Type B pancreatic cell (in vitro differentiated cells): ENCODE results near the gene SEC14L5. TPM values are rescaled to one million over a fixed set of nuclear protein-coding genes. Genes with fewer than 3 reads are reported as not detected.
"Not testable (repeated sequence)": the region's sequence is repeated elsewhere in the genome, so short reads cannot be mapped to it uniquely, and the experiment has no call there.

Experiments
- DNase-seq: peaks from one replicate; pipeline ENCODE4 v3.0.0; 2021; ENCODE audit warnings: mixed read lengths; ENCODE audit not compliant: unreplicated experiment; ENCODE audit errors: extremely low spot score
- H3K27ac Mint-ChIP-seq: 2 replicates; pipeline ENCODE4 v1.8.0; 2021; ENCODE audit warnings: mild to moderate bottlenecking, mixed read lengths
- H3K27me3 Mint-ChIP-seq: 2 replicates; pipeline ENCODE4 v1.8.0; 2021; ENCODE audit warnings: mixed read lengths
- H3K36me3 Mint-ChIP-seq: 2 replicates; pipeline ENCODE4 v1.8.0; 2021; ENCODE audit warnings: mixed read lengths
- H3K4me1 Mint-ChIP-seq: one replicate; pipeline ENCODE4 v1.8.0; 2021; ENCODE audit warnings: mixed read lengths; ENCODE audit not compliant: unreplicated experiment
- H3K4me3 Mint-ChIP-seq: 2 replicates; pipeline ENCODE4 v1.8.0; 2021; ENCODE audit warnings: mild to moderate bottlenecking, mixed read lengths
- H3K9me3 Mint-ChIP-seq: 2 replicates; pipeline ENCODE4 v1.8.0; 2021; ENCODE audit warnings: mixed read lengths
- total RNA-seq: library from RNA; stranded (reverse); gene quantifications from 2 replicates; pipeline ENCODE4 v1.2.1, GENCODE V29; 2021; ENCODE audit warnings: low replicate concordance
- TF ChIP-seq, protein P1 (sequence below): fragments of 200-600 bp; sonication (generic); conservative IDR thresholded peaks from 2 replicates; pipeline ENCODE4 v1.5.0; 2021; ENCODE audit warnings: antibody characterized with exemption, mild to moderate bottlenecking

The SEC14L5 gene
- total RNA-seq, 1 donor from 2014 or later: 0.92 TPM

DNA sequence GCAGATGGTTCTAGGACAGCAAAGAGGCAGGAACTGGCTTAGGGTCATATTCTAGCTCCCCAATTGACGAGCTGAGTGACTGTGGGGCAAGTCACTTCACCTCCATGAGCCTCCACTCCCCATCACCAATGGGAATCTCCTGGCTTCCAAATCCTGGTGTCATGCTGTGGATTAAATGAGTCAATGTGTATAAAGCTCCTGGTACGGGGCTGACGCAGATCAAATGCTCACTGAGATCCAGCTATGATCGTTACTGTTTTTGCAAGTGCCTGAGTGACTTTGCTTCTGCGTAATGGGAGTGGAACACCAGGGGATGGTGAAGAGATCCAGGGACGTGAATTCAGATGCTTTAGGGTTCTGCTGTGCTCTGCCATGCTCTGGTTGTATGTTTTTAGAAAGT lies 2.4 kb downstream of the SEC14L5 start:
- TF ChIP-seq, protein P1, sequence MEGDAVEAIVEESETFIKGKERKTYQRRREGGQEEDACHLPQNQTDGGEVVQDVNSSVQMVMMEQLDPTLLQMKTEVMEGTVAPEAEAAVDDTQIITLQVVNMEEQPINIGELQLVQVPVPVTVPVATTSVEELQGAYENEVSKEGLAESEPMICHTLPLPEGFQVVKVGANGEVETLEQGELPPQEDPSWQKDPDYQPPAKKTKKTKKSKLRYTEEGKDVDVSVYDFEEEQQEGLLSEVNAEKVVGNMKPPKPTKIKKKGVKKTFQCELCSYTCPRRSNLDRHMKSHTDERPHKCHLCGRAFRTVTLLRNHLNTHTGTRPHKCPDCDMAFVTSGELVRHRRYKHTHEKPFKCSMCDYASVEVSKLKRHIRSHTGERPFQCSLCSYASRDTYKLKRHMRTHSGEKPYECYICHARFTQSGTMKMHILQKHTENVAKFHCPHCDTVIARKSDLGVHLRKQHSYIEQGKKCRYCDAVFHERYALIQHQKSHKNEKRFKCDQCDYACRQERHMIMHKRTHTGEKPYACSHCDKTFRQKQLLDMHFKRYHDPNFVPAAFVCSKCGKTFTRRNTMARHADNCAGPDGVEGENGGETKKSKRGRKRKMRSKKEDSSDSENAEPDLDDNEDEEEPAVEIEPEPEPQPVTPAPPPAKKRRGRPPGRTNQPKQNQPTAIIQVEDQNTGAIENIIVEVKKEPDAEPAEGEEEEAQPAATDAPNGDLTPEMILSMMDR: no peak
- no peak for DNase-seq
- no peak overlapping the region for H3K4me3 Mint-ChIP-seq
- no peaks in the 10 kb centered on the region for H3K36me3 Mint-ChIP-seq
- peaks cover 13% of the 10 kb centered on the region for H3K27me3 Mint-ChIP-seq
- peaks cover 18% of the 10 kb centered on the region for H3K4me1 Mint-ChIP-seq
- H3K9me3 Mint-ChIP-seq: no peaks in the 10 kb centered on the region
- no peak overlapping the region for H3K27ac Mint-ChIP-seq

DNA sequence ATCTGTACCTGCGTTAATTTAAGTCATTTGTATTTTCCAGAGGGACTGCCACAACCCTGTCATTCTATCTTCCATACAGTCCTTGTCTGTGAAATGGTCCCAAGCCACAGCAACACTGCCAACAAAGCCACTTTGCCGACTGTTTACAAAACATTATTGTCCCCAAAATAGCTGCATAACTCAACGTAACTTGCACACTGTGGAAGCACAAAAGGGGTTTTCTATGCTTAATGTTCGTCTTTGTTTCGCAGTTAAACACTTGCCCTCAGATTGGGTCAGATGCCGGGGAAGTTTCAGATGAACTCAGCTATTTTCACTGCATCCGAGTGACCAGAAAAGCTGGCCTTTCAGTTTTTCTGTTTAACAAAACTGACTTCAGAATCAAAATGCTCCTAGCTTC lies 4.6 kb downstream of the SEC14L5 start:
- H3K9me3 Mint-ChIP-seq: no peaks in the 10 kb centered on the region
- H3K27ac Mint-ChIP-seq: no peak overlapping the region
- no peaks in the 10 kb centered on the region for H3K36me3 Mint-ChIP-seq
- H3K4me3 Mint-ChIP-seq: no peak overlapping the region
- DNase-seq: no peak
- TF ChIP-seq, protein P1: no peak
- H3K4me1 Mint-ChIP-seq: peaks cover 7% of the 10 kb centered on the region
- H3K27me3 Mint-ChIP-seq: peaks cover 13% of the 10 kb centered on the region

DNA sequence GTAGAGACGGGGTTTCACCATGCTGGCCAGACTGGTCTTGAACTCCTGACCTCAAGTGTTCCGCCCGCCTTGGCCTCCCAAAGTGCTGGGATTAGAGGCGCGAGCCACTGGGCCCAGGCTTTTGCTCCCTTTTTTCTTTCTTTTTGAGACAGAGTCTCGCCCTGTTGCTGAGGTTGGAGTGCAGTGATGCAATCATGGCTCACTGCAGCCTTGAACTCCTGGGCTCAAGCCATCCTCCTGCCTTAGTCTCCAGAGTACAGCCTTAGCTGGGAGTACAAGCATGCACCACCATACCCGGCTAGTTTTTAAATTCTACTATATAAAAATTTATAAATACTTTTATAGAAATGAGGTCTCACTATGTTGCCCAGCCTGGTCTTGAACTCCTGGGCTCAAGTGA lies 5.4 kb downstream of the SEC14L5 start:
- H3K4me1 Mint-ChIP-seq, H3K4me3 Mint-ChIP-seq, H3K9me3 Mint-ChIP-seq, H3K27ac Mint-ChIP-seq, H3K36me3 Mint-ChIP-seq, DNase-seq: not testable (repeated sequence)
- H3K27me3 Mint-ChIP-seq: peaks cover 10% of the 10 kb centered on the region

DNA sequence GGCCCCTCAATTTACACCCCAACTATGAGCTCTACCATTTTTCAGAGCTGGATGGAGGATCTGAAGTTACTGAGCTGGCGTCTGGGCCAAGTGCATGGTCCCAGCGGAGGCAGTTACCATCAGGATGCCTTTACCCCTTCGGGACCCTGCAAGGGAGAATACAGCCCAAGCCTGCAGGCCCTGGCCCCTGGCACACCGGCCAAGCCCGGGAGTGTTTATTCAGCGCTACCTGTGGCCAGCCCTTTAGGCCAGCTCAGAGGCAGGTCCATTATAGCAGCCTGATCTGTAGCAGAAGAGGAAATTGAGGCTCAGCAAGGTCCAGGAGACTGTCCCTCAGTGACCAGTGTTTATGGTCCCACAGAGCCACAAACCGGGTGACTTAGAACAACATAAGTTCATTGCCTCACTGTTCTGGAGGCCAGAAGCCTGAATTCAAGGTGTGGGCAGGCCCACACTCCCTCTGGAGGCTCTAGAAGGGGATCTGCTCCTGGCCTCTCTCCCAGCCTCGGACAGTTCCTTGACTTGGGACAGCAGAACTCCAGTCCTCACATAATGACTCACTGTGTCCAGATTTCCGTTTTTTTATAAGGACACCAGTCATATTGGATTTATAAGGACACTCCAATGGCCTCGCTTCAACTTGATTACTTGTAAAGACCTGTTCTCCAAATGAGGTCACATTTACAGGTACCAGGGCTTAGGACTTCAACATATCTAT lies 8.8 kb downstream of the SEC14L5 start:
- no peak for DNase-seq
- Mint-ChIP-seq H3K36me3 (no peaks in the 10 kb centered on the region), H3K27ac (no peak overlapping the region), H3K9me3 (no peaks in the 10 kb centered on the region), H3K4me3 (no peak overlapping the region), H3K27me3 (peaks cover 4% of the 10 kb centered on the region), H3K4me1 (peaks cover 6% of the 10 kb centered on the region)
- TF ChIP-seq, protein P1: no peak

DNA sequence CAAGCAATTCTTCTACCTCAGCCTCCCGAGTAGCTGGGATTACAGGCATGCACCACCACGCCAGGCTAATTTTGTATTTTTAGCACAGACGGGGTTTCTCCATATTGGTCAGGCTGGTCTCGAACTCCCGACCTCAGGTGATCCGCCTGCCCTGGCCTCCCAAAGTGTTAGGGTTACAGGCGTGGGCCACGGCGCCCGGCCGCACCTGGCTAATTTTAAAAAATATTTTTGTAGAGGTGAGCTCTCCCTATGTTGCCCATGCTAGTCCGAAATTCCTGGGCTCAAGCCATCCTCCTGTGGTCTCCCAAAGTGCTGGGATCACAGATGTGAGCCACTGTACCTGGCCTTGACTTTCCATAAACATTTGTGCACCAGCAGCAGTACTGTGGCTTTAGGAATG lies 10.1 kb downstream of the SEC14L5 start:
- H3K4me1 Mint-ChIP-seq, DNase-seq, H3K36me3 Mint-ChIP-seq, H3K4me3 Mint-ChIP-seq, H3K27ac Mint-ChIP-seq, H3K9me3 Mint-ChIP-seq, H3K27me3 Mint-ChIP-seq: not testable (repeated sequence)

DNA sequence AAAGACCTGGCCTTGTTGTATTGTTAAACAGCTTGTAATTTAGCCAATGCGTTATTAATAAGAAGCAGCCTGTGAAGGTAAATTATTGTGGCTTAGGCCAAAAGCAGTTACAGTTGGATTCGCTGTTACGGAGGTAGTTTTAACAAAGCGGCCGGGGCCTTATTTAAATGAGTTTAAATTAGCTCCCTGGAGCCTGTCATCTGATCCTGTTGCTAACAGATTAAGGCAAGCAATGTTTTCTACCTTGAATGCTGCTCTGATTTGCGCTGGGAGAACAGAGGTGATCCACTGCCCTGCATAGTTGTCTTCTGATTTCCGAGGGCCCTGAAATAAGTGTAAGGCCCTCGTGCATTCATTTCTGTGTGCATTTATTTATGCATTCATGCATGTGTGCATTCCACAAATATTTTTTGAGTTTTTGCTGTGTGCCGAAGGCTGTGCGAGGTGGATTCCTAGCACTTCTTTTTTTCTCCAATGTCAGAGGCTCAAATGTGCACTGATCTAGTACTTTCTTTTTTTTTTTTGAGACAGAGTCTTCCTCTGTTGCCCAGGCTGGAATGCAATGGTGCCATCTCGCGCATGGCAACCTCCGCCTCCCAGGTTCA lies 10.9 kb downstream of the SEC14L5 start:
- Mint-ChIP-seq H3K4me1 (peaks cover 6% of the 10 kb centered on the region), H3K4me3 (no peak overlapping the region), H3K27me3 (peaks cover 9% of the 10 kb centered on the region), H3K36me3 (no peaks in the 10 kb centered on the region), H3K9me3 (no peaks in the 10 kb centered on the region), H3K27ac (no peak overlapping the region)
- no peak for DNase-seq
- TF ChIP-seq, protein P1: no peak
